Measurements from ENCODE around the gene SMTN. TPM values are rescaled to one million over a fixed set of nuclear protein-coding genes. Genes with fewer than 3 reads are reported as not detected.

Gene SMTN
- total and polyA plus RNA-seq, 9 of the 15 experiments (the other 6 are each of a cell fraction or from before 2014, with no cell fraction given), result 2.5 to 41.1 (median 16.1) TPM

DNA sequence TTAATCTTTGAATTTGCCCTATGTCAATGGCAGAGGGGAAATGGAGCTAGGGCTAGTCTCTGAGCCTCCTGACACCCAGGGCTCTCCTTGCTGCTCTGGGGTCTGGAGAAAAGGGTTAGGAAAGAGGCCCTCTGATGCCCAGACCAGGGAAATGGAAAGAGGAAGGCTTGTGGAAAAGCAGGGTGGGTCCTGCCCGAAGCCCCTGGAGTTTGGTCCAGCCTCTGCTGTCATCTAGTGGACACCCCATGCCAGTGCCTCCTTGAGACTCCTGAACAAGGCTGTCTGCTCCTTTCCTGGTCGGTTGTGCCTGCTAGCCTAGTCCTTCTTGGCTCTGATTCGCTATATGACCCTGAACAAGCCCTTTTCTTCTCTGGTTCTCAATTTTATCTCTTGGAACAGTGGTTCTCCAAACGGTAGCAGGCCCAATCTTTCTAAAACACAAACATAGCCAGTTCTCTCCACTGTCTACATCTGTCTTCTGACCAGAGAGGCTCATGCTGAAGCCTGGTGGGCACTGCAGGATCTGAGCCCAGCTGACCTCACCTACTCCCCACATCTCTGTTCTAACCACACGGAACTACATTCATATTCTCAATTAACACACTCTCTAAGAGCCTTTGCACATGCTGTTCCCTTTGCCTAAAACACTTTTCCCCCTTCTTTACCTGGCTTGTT lies 68.0 kb downstream of the SMTN start (continued):
- TF ChIP-seq, protein P1, sequence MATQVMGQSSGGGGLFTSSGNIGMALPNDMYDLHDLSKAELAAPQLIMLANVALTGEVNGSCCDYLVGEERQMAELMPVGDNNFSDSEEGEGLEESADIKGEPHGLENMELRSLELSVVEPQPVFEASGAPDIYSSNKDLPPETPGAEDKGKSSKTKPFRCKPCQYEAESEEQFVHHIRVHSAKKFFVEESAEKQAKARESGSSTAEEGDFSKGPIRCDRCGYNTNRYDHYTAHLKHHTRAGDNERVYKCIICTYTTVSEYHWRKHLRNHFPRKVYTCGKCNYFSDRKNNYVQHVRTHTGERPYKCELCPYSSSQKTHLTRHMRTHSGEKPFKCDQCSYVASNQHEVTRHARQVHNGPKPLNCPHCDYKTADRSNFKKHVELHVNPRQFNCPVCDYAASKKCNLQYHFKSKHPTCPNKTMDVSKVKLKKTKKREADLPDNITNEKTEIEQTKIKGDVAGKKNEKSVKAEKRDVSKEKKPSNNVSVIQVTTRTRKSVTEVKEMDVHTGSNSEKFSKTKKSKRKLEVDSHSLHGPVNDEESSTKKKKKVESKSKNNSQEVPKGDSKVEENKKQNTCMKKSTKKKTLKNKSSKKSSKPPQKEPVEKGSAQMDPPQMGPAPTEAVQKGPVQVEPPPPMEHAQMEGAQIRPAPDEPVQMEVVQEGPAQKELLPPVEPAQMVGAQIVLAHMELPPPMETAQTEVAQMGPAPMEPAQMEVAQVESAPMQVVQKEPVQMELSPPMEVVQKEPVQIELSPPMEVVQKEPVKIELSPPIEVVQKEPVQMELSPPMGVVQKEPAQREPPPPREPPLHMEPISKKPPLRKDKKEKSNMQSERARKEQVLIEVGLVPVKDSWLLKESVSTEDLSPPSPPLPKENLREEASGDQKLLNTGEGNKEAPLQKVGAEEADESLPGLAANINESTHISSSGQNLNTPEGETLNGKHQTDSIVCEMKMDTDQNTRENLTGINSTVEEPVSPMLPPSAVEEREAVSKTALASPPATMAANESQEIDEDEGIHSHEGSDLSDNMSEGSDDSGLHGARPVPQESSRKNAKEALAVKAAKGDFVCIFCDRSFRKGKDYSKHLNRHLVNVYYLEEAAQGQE (IDR thresholded peaks at IDR 0.05; ENCODE audit: borderline replicate concordance), result peak; percentile 88
- TF ChIP-seq, protein P1 (CRISPR knock-in tag; IDR thresholded peaks at IDR 0.05; ENCODE audit: low read depth), result no peak
- TF ChIP-seq CC2D1A (IDR thresholded peaks at IDR 0.05) (peak; percentile 79), LEF1 (IDR thresholded peaks at IDR 0.05) (no peak), ZNF764 (CRISPR knock-in tag; IDR thresholded peaks at IDR 0.05; ENCODE audit: low read depth) (no peak), ZNF766 (CRISPR knock-in tag; conservative IDR thresholded peaks at IDR 0.05) (no peak), ZNF165 (CRISPR knock-in tag; IDR thresholded peaks at IDR 0.05; ENCODE audit: borderline replicate concordance) (no peak), GABPB1 (CRISPR knock-in tag; IDR thresholded peaks at IDR 0.05) (no peak), SMARCE1 (IDR thresholded peaks at IDR 0.05) (no peak), KDM5B (IDR thresholded peaks at IDR 0.05; ENCODE audit: insufficient replicate concordance, low read depth, low read length) (no peak), RFX1 (IDR thresholded peaks at IDR 0.05) (no peak), CTBP1 (IDR thresholded peaks at IDR 0.05; ENCODE audit: borderline replicate concordance) (0 out of 2 replicates have a peak, but pooled peaks have one; percentile 12)
- TF ChIP-seq, protein P2, sequence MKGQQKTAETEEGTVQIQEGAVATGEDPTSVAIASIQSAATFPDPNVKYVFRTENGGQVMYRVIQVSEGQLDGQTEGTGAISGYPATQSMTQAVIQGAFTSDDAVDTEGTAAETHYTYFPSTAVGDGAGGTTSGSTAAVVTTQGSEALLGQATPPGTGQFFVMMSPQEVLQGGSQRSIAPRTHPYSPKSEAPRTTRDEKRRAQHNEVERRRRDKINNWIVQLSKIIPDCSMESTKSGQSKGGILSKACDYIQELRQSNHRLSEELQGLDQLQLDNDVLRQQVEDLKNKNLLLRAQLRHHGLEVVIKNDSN (CRISPR knock-in tag; IDR thresholded peaks at IDR 0.05), result no peak
- TF ChIP-seq, protein P3, sequence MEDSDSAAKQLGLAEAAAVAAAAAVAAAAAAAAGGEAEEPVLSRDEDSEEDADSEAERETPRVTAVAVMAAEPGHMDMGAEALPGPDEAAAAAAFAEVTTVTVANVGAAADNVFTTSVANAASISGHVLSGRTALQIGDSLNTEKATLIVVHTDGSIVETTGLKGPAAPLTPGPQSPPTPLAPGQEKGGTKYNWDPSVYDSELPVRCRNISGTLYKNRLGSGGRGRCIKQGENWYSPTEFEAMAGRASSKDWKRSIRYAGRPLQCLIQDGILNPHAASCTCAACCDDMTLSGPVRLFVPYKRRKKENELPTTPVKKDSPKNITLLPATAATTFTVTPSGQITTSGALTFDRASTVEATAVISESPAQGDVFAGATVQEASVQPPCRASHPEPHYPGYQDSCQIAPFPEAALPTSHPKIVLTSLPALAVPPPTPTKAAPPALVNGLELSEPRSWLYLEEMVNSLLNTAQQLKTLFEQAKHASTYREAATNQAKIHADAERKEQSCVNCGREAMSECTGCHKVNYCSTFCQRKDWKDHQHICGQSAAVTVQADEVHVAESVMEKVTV (CRISPR knock-in tag; IDR thresholded peaks at IDR 0.05), result peak; percentile 80
- TF ChIP-seq, protein P4, sequence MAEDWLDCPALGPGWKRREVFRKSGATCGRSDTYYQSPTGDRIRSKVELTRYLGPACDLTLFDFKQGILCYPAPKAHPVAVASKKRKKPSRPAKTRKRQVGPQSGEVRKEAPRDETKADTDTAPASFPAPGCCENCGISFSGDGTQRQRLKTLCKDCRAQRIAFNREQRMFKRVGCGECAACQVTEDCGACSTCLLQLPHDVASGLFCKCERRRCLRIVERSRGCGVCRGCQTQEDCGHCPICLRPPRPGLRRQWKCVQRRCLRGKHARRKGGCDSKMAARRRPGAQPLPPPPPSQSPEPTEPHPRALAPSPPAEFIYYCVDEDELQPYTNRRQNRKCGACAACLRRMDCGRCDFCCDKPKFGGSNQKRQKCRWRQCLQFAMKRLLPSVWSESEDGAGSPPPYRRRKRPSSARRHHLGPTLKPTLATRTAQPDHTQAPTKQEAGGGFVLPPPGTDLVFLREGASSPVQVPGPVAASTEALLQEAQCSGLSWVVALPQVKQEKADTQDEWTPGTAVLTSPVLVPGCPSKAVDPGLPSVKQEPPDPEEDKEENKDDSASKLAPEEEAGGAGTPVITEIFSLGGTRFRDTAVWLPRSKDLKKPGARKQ (CRISPR knock-in tag; IDR thresholded peaks at IDR 0.05), result no peak

Data from K562 (cell line).